Measurements from ENCODE around the gene ABTB2. TPM values are rescaled to one million over a fixed set of nuclear protein-coding genes. Genes with fewer than 3 reads are reported as not detected.
A peak's percentile ranks its signal among the peaks of the same experiment; 100 is the strongest.
"Not testable (repeated sequence)": the region's sequence is repeated elsewhere in the genome, so short reads cannot be mapped to it uniquely, and the experiment has no call there.

Gene ABTB2
- total RNA-seq, 1 experiment from 2014 or later, result 4.0 TPM

DNA sequence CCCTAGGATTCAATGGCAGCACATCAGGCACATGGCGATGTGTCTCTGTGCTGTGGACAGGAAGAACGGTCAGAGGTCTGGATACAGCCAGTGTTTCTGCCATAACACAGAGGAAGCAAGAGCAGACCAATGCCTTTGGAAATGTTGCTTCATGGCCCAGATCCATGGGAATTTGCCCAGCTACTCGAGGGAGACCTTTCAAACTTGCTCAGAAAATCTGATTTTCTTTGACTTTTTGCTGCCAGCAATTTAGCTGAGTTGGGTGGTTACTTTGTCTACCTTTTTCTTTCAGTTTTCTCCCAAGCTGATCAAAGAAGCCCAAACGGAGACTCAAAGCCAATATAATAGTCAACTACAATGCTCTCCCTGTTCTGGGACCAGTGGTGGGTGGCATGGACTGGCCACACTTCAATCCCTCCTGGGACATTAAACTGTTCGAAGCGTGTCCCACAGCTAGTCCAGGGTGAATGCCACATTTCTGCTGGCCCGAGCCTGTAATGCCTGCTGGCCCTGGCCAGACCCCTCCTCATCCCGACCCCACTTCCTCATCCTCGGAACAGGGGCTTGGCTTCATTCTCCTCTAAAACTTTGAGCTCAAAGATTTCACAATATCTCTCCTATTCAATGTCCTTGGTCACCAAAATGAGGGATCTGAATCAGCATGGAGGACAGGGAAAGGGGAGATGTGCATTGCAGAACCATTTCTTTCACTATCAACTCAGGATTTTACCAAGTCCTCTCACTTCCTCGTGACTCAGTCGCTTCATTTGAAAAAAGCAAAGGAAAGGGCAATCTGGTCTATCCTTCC is 93.3 kb downstream of the ABTB2 start:
- no peak for DNase-seq (ENCODE audit: low read depth)

DNA sequence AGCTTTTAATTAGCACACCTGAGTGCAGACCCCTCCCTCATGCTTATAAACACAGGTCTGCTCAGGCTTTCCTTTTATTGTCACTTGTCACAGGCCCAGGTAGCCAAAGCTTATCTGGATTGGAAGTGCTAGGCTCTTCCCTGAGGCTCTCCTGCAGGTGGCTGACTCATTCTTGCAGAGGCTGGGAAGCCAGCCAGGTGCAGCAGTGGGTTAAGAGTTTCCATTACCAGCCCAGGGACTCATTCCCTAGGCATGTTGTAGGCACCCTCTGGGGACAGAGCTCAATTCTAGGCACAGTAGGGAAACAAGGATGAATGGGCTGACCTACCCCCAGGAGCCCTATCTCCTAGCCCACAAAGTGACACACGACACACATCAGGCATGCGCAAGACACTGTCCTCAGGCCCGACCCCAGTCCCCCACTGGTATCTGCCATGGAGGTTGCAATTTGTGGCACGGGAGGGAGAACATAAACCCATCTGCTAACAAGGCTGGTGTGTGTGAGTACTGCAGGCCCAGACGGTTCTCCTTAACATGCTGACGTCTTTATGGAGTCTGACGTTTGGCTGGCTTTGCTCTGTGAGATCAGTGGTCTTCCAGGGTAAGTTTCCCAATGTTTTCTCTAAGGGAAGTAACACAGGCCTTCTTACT is 94.2 kb downstream of the ABTB2 start:
- DNase-seq (ENCODE audit: low read depth), result peak; percentile 90

DNA sequence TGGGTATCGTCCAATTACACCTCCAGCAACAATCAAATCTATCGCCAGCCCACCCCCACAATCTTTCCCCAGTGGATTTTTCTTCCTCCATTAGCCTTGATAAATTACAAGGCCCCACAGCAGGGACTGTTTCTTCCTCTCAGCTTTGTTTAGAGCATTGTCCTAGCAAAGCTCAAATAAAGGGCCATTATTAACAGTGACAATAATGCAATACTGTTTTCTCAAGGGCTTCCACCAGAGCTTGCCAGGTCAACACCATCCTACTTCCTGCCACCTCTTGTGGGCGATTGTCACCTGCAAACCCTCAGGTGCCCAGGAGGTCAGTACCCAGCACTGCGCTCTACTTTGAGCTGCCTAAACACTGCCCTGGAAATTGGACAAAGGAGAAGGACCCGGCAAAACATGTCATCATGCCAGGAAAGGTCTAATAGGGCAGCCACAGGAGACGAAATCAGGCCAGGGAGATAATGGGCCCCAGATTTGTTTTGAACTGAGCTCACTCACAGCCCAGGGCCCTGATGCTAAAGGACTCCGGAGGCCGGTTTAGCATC is 95.2 kb downstream of the ABTB2 start:
- no peak for DNase-seq (ENCODE audit: low read depth)

DNA sequence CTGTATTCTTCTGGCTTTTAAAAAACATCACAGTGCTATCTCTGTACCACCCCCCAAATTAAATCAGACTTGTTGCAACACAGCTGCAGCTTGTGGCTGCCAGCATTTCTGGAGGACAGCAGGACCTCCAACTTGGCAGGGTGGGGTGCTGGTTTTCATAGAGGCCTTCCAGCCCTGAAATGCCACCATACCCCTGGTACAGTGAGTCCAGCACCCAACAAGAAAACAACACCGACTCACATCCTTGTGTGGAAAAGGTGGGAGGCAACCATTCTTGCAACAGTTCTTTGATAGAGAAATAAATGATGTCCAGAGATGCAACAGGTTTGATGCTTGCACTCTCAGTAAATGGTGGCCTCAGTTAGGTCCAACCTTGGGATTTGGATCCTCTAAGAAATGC is 96.0 kb downstream of the ABTB2 start:
- no peak for DNase-seq (ENCODE audit: low read depth)

DNA sequence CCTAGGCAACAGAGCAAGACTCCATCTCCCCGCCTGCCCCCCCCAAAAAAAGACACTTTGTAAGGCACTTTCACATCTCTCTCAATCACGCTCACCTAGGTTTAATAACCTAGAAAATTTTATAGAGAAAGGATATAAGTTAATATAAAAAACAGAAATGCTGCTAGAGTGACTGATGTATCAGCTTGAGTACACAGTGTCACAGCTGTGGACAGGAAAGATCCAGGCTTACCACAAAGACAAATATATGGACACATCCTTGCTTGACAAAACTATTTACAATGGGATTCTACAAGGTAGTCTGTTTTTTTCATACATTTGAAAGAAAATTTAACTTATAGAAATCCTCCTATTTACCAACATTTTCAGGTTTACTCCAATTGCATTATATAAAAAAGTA is 96.7 kb downstream of the ABTB2 start:
- DNase-seq (ENCODE audit: low read depth), result no peak

DNA sequence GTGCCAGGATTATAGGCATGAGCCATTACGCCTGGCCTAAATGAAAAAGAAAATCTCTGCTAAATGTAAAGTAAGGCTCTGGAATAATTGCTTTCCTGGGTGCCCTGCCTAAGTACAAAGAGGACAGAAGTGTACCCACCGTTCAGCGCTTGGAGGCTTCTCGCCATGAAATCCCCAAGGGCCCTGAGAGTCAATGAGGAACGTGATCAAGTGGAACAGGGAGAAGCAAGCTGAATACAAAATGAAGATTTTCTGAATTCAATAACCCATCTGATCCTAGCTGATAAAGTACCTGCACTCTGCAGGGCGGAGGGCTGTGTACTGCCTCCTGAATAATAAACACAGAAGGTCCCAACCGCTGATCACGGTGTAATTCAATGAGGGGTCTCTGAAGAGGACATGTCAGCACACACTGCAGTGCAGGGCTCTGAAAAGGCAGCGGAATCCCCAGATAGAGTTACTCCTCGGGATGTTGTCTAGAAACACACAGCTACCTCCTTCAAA is 97.7 kb downstream of the ABTB2 start:
- DNase-seq (ENCODE audit: low read depth), result no peak

DNA sequence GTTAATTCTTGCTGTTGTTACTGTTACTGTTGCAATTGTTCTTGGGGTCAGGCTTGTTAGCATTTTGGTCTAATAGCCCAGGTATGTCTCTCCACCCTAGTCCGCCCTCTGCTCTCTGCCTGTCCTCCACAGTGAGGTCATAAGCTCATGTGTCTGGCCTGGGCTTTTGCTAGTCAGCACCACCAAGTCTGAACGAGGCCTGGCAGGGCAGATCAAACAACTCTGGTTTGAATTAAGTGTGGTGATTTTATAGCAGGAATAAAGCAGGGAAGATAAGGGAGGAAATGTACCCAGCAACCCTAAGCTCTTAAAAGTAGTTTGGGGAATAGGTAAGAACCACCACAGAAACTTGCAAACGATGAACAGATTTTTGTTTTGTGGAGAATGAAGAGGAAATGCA is 98.7 kb downstream of the ABTB2 start:
- no peak for DNase-seq (ENCODE audit: low read depth)

DNA sequence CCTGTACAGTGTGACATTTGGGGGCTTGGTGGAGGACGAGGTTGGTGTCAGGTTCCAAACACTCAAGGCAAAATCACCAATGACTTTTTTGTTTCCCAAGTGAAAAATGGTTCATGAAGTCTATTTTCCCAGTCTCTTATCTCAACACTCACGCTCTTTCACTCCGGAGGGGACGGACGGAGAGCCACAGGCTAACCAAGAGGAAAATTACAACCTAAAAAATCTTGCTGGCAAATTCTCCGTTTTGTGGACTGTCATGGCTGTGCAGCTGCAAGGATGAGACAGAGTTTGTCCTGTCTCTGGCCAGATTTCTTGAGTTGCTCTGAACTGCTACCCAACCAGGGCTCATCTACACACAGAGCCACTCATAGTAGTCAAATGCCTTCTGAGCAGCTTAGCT is 101.2 kb downstream of the ABTB2 start:
- no peak for DNase-seq (ENCODE audit: low read depth)

DNA sequence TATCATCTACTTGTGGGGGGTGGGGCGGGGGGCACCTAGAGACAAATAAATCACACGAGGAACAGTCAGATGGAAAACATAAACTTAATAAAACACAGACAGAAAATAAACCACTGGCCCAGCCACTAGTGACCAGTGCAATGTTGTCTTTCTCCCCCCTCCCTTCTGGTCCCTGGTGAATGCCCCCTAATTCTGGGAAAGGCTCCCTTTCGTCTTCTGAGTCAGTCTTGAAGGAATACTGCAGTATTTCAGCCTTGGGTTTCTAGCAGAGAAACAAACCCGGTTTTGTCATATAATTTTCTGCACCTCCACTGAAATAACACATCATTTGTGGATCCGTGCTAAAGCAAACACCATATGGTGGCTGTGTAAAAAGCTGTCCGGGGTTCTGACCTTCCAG is 101.7 kb downstream of the ABTB2 start:
- DNase-seq (ENCODE audit: low read depth), result no peak

DNA sequence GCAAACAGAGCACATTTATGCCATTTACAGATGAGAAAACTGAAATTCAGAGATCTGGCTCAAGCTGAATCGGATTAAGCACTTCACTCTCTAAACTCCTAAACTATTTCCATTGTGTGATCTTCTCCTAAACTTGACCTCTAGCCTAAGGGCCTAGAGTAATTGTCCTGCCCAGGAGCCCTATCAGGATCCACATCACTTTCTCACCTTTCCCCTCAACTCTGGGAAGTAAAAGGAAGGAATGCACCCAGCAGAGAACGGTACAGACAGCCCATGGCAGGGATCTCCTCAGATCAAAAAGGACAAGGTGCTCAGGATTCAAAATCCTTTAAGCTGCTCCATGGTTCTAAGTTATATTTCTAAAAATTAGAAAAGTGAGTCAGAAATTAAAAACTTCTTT is 102.7 kb downstream of the ABTB2 start:
- DNase-seq (ENCODE audit: low read depth), result no peak

DNA sequence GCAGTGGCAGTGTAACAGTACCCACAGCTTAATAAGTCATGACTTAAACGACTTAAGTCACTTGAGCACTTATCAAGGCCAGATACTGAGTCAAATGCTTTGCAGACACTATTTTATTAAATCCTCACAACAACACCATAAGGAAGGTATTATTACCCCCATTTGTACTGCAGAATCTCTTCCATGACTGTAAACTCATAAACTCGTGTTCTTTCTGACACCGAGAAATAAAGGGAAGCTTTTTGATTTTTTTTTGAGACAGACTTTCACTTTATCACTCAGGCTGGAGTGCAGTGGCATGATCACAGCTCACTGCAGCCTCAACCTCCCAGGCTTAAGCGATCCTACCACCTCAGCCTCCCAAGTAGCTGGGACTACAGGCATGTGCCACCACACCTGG is 103.8 kb downstream of the ABTB2 start:
- no peak for DNase-seq (ENCODE audit: low read depth)

DNA sequence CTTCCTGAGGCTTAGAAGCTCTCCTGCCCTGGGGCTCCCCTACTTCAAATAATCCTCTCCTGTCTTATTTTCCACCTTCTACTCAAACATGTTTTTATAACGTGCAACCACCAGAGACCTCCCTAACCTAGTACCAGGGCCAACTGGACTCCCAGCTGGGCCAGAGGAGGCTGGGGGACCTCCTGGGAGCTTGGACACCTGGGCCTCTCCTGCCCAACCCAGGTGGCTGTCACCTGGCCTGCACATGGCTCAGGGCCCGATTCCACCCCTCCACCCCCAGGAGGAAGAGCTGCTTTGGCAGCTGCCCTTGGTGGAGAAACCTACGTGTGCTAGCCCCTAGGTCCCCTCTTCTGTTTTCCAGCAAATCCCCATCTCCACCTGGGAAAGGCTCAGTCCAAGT is 105.2 kb downstream of the ABTB2 start:
- DNase-seq (ENCODE audit: low read depth), result no peak

DNA sequence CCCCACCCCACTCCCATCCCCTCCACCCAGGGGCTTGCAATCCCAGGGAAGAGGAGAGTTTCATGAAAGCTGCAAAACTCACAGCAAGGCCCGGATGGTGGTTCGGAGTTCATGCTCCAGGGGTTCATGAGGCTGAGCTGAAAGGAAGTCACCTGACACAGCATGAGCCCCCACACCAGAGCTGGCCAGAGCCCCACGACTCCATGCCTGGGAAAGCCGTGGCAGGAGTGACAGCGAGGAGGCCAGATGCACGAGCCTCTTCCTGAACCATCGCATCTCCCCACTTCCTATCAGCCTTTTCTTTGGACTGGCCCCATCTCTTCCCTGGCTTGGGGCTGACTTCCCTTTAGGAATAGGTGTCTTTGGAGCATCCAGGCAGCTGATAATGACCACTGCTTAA is 105.8 kb downstream of the ABTB2 start:
- DNase-seq (ENCODE audit: low read depth), result no peak

DNA sequence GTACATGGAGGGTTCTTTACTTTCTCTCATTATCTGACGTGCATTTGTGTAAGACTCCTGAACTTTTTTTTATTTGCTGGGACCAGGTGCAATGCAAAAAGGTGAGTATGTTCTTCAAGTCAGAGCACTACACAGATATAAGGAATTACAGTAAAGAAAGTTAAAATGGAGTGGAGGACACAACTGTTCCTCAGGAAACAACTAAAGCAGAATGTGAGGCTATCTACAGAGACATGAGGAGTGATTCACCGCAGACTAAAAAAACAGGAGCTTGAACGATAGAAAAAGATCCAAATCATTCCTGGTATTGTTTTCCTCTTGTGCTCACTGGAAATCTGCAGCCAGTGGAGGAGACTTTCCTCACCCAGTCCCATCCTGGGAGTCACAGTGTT is 106.2 kb downstream of the ABTB2 start:
- peak; percentile 55 for DNase-seq (ENCODE audit: low read depth)

DNA sequence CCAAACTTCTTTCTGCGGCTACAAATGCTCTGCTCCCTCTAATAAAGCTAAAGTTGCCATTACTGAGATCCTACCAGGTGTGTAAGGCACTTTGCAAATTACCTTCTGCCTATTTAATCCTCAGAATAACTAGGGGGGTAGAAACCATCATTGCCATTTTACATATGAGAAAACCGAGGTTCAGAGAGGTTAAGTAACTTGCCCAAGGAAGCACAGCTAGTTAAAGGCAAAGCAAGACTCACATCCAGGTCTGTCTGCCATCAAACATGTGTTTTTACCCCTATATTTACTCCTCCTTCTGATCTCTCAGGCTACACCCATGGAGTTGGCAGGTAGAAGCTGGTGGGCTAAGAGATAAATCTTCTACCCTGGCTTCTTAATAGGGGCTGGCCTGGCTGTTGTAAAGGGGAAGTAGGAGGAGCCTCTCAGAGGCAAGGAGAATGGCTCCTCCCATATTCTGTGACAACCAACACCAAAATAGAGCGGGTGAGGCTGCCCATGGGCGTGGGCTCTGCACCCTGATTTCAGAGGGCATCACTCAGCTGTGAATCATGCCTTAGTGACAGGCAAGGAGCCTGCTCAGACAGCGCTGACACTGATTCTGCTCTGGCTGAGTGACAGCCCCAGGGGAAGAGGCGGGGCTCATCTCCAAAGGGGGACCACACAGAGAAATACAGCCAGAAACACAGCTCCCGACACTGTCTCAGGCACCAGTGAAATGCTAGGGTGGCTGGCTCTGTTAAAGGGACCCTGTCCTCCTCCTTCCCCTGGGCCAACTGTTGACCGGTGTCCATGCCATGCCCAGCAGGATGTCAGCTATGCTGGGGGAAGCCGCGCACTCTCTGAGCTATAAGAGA is 106.8 kb downstream of the ABTB2 start:
- DNase-seq (ENCODE audit: low read depth), result peak; percentile 91

DNA sequence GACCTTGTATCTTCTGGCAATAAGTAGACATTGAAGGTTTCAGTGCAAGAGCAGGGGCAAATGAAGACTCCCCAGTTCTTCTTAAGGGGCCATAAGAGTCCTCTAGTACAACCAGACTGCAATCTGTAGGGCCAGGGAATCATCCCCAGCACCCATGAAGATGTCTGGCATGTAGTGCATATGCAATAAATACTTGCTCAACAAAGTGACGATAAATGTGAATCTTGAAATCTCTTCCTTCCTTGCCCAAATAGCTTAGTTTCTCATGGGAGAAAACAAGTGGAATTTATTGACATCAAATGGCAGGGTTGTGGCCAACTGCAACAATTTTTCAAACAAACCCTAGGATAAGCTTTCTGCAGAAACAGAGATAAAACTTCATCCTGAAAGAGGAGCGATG is 107.6 kb downstream of the ABTB2 start:
- DNase-seq (ENCODE audit: low read depth), result no peak

DNA sequence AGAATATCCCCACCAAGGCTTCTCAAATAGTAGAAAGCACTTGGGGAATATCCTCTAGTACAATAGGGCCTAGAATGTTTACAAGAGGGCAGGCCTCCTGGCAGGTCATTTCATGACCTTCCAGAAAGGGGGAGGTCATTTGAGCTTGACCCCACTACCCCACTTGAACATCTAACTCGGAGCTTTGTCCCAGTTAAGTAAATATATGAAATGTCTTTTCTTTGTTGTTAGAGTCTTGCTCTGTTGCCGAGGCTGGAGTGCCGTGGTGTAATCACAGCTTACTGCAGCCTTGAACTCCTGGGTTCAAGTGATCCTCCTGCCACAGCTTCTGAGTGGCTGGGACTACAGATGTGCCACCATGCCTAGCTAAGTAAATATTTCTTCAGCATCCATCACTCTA is 108.4 kb downstream of the ABTB2 start:
- no peak for DNase-seq (ENCODE audit: low read depth)

DNA sequence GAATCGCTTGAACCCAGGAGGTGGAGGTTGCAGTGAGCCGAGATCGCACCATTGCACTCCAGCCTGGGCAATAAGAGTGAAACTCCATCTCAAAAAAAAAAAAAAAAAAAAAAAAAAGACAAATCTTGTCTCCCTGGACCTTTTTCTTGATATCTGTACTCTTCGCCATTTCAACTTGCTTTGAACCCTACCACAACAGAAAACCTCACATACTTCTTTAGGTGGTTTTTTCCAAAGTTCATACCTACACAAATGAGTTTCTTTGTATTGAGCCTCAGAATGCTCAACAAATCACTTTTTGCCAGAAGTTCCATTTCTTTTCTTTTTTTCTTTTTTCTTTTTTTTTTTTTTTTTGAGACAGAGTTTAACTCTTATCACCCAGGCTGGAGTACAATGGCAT is 111.3 kb downstream of the ABTB2 start:
- not testable (repeated sequence) for DNase-seq (ENCODE audit: low read depth)

DNA sequence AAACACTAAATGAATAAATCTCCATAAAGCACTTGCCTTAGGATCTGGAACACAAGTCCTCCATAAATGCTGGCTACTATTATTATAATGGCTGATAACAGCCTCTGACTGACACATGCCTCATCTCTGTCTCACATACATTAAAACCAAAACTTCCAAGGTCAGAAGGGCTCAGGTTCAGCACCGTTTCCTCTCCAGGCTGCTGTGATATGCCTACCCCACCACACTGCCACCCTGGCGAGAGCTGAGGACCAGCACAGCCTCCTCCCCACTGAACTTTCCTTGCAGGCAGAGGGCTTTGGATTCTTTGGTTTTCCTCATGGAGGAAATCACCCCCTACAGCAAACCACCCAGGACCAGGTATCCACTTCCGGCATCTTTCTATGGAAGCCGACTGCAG is 112.8 kb downstream of the ABTB2 start:
- no peak for DNase-seq (ENCODE audit: low read depth)

DNA sequence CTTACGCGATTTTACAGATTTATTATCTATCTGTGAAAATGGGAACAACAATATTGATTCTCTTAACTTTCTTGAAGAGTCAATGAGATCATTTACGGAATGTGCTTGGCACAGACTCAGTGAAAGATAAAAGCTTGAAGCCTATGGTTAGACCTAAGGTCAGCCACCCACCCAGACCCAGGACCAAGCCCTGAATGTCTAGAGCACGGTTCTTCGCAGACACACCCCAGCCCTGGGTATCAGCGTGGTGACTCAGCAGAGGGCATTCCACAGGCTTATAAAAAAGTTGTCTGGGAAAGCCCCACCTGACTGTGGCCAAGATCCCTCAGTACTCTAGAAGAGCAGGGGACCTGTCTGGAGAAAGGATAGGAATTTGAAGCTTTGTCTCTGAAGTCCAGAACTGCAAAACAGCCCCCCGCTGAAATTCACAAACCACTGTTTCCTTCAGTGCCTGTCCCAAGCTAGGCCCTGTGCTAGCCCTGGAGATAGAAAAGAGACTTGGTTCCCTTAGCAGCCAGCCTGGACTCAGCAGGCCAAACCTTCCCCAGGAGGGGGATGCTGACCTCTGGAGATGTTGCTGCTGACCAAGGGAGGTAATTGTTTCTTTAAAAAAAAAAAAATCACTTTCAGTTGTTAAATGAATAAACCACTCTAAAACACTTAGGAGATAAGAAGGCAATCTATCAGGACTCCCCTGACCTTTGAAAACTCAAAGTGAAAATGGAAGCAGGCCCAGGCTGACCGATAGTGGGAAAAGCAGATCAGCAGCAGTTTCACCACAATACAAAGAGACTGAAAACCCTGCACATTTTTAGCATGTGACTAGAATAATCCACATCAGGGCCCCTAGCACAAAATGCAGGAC is 114.0 kb downstream of the ABTB2 start:
- DNase-seq (ENCODE audit: low read depth), result peak; percentile 84

Data from HT1080 (cell line).